ENCODE measurements around the gene ACADSB. TPM values are rescaled to one million over a fixed set of nuclear protein-coding genes. Genes with fewer than 3 reads are reported as not detected.

Gene ACADSB
- polyA plus RNA-seq, 1 of the 3 experiments (the other 2 are of a cell fraction), result 5.9 TPM

DNA sequence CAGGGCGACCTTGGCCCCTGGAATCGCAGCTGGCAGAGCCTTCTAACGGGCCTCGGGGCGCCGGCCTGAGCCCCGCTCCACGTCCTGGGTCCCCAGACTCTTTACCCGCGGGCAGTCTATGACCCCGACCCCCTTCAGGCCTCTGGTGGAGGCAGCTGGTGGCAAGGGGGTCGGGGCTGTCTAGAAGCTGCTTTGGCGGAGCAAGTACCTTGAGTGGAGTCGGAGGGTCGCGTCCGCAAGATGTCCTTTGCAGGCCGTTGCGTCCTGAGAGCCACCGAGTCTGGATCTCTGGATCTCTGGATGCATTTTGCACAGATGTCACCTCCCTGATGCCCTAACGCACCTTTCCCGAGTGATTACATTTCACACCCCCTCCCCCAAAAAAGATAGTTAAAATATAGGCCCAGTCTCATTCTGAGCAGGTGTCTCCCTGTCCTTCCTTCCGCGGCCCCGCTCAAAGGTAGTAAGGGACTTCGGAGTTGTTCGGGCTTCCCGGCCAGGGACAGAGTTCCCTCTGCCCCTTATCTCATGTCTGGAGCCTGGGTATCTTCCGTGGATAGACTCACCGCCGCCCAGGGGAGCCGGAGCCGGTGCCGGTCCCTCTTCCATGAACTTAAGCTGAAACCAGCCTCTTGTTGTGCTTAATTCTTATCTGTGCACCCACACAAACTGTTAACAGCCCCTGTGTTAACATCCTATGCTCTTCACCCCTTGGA lies 457 bp downstream of the ACADSB start:
- WGBS (ENCODE audit: low lambda C conversion rate), result 5% methylated on average over 20 of the region's 34 CpGs
- Histone ChIP-seq H3K9ac (peak overlapping the region; percentile 84), H3K27me3 (ENCODE audit: insufficient read depth) (no peaks in the 10 kb centered on the region), H2AFZ (ENCODE audit: low read depth) (peak overlapping the region; percentile 97), H3K79me2 (ENCODE audit: insufficient read depth) (peaks cover 43% of the 10 kb centered on the region), H3K4me2 (peak overlapping the region; percentile 94), H3K9me2 (no peaks in the 10 kb centered on the region), H3K27ac (ENCODE audit: low read depth in 2 of 2, low read length in 1 of 2) (peak overlapping the region in 1 of 2 experiments; percentile 79; a peak in 2 of 4 replicates), H3K36me3 (replicated peaks in 1 of 2; ENCODE audit: control insufficient read depth in 1 of 2, insufficient read depth in 2 of 2, low read length in 1 of 2) (no peaks in the 10 kb centered on the region), H3K4me3 (ENCODE audit: low read depth in 2 of 2, low read length in 1 of 2) (peak overlapping the region; percentile 93 to 99), H3K9me3 (no peaks in the 10 kb centered on the region), H3F3A (replicated peaks; ENCODE audit: insufficient read depth) (no peaks in the 10 kb centered on the region), H4K20me1 (ENCODE audit: insufficient read depth) (peaks cover 1% of the 10 kb centered on the region; the same call in 1 of the 2 replicates), H3K4me1 (ENCODE audit: control insufficient read depth in 1 of 2, insufficient read depth in 2 of 2, low read depth in 1 of 2, low read length in 1 of 2) (peaks cover 0 to 8% of the 10 kb centered on the region in 2 experiments; a peak in 2 of 4 replicates)
- peak; percentile 66 for DNase-seq
- CTCF ChIA-PET, result interaction anchor here (1.1 to 2.0 kb wide), 4 partner anchors 9 to 34 kb away, joined by 3 to 8 read pairs (median 4); no protein-coding TSS in a partner anchor
- POLR2A ChIA-PET, result no interaction called here
- TF ChIP-seq, protein P1, sequence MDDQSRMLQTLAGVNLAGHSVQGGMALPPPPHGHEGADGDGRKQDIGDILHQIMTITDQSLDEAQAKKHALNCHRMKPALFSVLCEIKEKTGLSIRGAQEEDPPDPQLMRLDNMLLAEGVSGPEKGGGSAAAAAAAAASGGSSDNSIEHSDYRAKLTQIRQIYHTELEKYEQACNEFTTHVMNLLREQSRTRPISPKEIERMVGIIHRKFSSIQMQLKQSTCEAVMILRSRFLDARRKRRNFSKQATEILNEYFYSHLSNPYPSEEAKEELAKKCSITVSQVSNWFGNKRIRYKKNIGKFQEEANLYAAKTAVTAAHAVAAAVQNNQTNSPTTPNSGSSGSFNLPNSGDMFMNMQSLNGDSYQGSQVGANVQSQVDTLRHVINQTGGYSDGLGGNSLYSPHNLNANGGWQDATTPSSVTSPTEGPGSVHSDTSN (IDR thresholded peaks at IDR 0.05), result no peak
- TF ChIP-seq POLR2AphosphoS5 (IDR thresholded peaks at IDR 0.05; ENCODE audit: low read depth, low read length), result no peak
- no peak for TF ChIP-seq JUND (IDR thresholded peaks at IDR 0.05)
- no peak for TF ChIP-seq RAD21 (IDR thresholded peaks at IDR 0.05; ENCODE audit: low read length)
- no peak for TF ChIP-seq TAF1 (IDR thresholded peaks at IDR 0.05; ENCODE audit: borderline replicate concordance, low read depth, low read length)
- TF ChIP-seq FOSL2 (IDR thresholded peaks at IDR 0.05; ENCODE audit: borderline replicate concordance, low read depth), result no peak
- no peak for TF ChIP-seq ELF1 (IDR thresholded peaks at IDR 0.05)
- TF ChIP-seq TCF12 (IDR thresholded peaks at IDR 0.05), result no peak
- TF ChIP-seq, protein P2, sequence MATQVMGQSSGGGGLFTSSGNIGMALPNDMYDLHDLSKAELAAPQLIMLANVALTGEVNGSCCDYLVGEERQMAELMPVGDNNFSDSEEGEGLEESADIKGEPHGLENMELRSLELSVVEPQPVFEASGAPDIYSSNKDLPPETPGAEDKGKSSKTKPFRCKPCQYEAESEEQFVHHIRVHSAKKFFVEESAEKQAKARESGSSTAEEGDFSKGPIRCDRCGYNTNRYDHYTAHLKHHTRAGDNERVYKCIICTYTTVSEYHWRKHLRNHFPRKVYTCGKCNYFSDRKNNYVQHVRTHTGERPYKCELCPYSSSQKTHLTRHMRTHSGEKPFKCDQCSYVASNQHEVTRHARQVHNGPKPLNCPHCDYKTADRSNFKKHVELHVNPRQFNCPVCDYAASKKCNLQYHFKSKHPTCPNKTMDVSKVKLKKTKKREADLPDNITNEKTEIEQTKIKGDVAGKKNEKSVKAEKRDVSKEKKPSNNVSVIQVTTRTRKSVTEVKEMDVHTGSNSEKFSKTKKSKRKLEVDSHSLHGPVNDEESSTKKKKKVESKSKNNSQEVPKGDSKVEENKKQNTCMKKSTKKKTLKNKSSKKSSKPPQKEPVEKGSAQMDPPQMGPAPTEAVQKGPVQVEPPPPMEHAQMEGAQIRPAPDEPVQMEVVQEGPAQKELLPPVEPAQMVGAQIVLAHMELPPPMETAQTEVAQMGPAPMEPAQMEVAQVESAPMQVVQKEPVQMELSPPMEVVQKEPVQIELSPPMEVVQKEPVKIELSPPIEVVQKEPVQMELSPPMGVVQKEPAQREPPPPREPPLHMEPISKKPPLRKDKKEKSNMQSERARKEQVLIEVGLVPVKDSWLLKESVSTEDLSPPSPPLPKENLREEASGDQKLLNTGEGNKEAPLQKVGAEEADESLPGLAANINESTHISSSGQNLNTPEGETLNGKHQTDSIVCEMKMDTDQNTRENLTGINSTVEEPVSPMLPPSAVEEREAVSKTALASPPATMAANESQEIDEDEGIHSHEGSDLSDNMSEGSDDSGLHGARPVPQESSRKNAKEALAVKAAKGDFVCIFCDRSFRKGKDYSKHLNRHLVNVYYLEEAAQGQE (IDR thresholded peaks at IDR 0.05; ENCODE audit: low read depth, low read length), result no peak
- TF ChIP-seq EZH2phosphoT487 (IDR thresholded peaks at IDR 0.05; ENCODE audit: borderline replicate concordance, low read depth), result no peak
- TF ChIP-seq, protein P3, sequence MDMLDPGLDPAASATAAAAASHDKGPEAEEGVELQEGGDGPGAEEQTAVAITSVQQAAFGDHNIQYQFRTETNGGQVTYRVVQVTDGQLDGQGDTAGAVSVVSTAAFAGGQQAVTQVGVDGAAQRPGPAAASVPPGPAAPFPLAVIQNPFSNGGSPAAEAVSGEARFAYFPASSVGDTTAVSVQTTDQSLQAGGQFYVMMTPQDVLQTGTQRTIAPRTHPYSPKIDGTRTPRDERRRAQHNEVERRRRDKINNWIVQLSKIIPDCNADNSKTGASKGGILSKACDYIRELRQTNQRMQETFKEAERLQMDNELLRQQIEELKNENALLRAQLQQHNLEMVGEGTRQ (IDR thresholded peaks at IDR 0.05; ENCODE audit: borderline replicate concordance, low read depth, low read length), result no peak

Measured in SK-N-SH (cell line).